GM12865 (cell line): ENCODE data around the gene SMU1.

Experiments used
- DNase-seq: peaks from one replicate; pipeline ENCODE4 v3.0.0; 2010; ENCODE audit warnings: low read depth
- H3K4me3 ChIP-seq: 2 replicates; pipeline ENCODE4 v1.5.1; 2011; ENCODE audit warnings: mild to moderate bottlenecking, low read depth, low read length, control low read depth
- CTCF ChIP-seq: IDR thresholded peaks from 2 replicates; pipeline ENCODE4 v1.5.1; 2011; ENCODE audit warnings: low read length, control low read depth, low read depth, inconsistent platforms; ENCODE audit not compliant: insufficient read depth; ENCODE audit errors: missing control alignments

Gene SMU1

DNA sequence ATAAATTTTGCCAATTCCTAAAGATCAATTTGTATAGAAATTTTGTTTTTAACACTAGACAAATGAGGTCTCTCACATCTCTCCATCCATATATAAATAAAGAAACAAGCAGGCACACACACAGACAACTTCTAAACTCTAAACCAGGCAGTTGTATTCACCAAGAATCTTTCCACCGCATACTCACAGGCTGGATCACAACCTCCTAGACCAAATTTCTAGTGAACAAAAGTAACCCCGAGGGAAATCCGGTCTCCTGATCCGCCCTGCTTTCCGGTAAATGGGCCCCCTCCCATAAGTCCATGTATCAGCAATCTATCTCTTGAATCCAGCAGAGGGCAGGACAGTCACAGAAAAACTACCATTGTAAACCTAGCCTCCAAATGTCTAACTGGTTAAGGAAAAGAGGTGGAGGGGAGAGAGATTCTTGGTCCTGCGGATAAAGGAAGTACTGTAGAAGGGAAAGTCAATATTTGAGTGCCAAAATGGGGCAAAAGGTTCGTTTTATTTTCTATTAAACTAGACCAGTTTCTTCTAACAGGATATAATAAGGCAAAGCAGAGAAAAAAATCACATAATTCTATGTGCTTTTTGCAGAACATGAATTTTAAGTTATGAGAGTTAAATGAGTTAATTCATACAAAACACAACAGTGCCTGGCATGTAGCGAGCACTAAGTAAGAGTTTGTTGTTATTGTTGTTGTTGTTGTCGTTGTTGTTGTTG is 4.8 kb upstream of the SMU1 start:
- DNase-seq: peak; percentile 88
- H3K4me3 ChIP-seq: peak overlapping the region; percentile 29; the same call in 1 of the 2 replicates
- peak; percentile 62 for TF ChIP-seq CTCF

DNA sequence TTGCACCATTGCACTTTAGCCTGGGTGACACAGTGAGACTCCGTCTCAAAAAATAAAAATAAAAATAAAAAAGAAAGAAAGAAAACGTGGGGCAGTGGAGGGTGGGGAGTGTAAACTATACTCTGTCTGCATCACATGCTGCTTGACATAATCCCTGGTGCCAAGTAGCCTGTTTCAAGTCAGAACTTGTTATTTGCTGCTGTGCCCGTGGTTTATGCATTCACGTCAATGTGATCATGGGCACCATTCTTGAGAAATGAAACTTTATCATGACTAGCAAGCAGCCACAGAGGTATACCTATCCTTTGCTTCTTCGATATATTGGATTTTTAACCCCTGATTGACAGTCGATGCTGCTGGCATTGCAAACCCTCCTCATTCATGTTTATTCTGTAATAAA is 4.1 kb upstream of the SMU1 start:
- no peak for TF ChIP-seq CTCF
- no peak for DNase-seq
- H3K4me3 ChIP-seq: peak overlapping the region; percentile 29; the same call in 1 of the 2 replicates

- no peak for TF ChIP-seq CTCF
- DNase-seq: no peak
Measured at GRCh38 chr9:33068991-33069390, 7.5 kb downstream of the SMU1 start.

GRCh38 chr9:33065157-33066076 is 11.1 kb downstream of the SMU1 start:
- peak; percentile 70 for DNase-seq
- peak overlapping the region; percentile 36 for H3K4me3 ChIP-seq
- TF ChIP-seq CTCF: no peak

More at GRCh38 chr9:33068991-33069390, 7.5 kb downstream of the SMU1 start:
- H3K4me3 ChIP-seq: no peak overlapping the region

DNA sequence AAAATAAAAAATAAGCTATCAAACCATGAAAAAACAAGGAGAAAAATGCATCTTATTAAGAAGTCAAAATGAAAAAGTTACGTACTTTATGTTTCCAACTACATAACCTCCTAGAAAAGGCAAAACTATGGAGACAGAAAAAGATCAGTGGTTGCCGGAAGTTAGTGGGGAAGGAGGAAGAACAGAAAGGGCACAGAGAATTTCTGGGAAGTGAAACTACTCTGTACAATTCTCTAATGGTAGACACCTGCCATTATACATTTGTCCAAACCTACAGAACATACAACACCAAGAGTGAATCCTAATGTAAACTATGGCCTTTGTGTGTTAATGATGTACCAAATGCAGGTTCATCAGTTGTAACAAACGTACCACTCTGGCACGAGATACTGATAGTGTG is 25.3 kb downstream of the SMU1 start:
- no peak for DNase-seq
- no peak overlapping the region for H3K4me3 ChIP-seq
- TF ChIP-seq CTCF: no peak

DNA sequence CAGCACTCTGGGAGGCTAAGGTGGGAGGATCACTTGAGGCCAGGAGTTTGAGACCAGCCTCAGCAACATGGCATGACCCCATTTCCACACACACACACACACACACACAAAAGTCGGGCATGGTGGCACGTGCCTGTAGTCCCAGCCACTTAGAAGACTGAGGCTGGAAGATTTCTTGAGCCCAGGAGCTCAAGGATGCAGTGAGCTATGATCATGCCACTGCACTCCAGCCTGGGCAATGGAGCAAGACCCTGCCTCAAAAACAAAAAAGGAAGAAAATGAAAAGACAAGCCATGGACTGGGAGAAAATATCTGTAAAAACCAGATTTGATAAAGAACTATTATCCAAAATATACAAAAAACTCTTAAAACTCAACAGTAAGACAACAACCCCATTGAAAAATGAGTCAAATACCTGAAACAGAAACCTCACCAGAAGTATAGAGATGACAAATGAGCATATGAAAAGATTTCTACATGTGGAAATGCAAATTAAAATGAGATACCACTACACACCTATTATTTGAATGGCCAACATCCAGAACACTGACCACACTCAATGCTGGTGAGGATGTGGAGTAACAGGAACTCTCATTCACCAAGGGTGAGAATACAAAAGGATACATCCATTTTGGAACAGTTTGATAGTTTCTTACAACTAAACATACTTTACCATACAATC is 26.7 kb downstream of the SMU1 start:
- no peak for TF ChIP-seq CTCF
- DNase-seq: peak; percentile 57

More for the DNA sequence above, 26.7 kb downstream of the SMU1 start:
- H3K4me3 ChIP-seq: no peak overlapping the region
